BJ (cell line): Measurements from ENCODE around the gene C2orf15. TPM values are rescaled to one million over a fixed set of nuclear protein-coding genes. Genes with fewer than 3 reads are reported as not detected.
A peak's percentile ranks its signal among the peaks of the same experiment; 100 is the strongest.

Source experiments
- CTCF ChIA-PET: fragments of 350-600 bp; formaldehyde crosslinking; extraction: SDS; loops from one replicate; lab custom pipeline; 2021; ENCODE audit warnings: antibody characterized with exemption, inconsistent platforms; lab: Yijun Ruan, JAX
- POLR2A ChIA-PET: fragments of 300-600 bp; sonication (Branson Sonifier 250); formaldehyde crosslinking; extraction: SDS; loops from one replicate; lab custom pipeline; 2021; ENCODE audit warnings: antibody characterized with exemption; lab: Charles Lee
- DNase-seq: peaks from one replicate; pipeline ENCODE4 v3.0.0-alpha.2; 2011; ENCODE audit warnings: low read depth
- H3K27me3 ChIP-seq: 2 replicates; pipeline ENCODE4 v1.6.0; 2011; ENCODE audit warnings: low read length; ENCODE audit not compliant: control insufficient read depth, insufficient read depth
- H3K36me3 ChIP-seq: 2 replicates; pipeline ENCODE4 v1.5.1; 2011; ENCODE audit warnings: low read length; ENCODE audit not compliant: control insufficient read depth, insufficient read depth
- H3K4me3 ChIP-seq: 2 replicates; pipeline ENCODE4 v1.5.1; 2011; ENCODE audit warnings: low read depth, mild to moderate bottlenecking, control low read depth, low read length
- CTCF ChIP-seq: IDR thresholded peaks from 2 replicates; pipeline ENCODE4 v1.5.1; 2011; ENCODE audit warnings: low read depth, mild to moderate bottlenecking, control low read depth, inconsistent platforms, low read length, moderate library complexity; ENCODE audit not compliant: insufficient read depth
- polyA plus RNA-seq: library from polyadenylated mRNA; depleted of rRNA; stranded (reverse); fragments of >200 nt; gene quantifications from 2 replicates; pipeline ENCODE4 v1.2.3, GENCODE V29; 2011

C2orf15 gene
- polyA plus RNA-seq, 1 experiment, result not detected

GRCh38 chr2:99166218-99166617 lies 24.7 kb downstream of the C2orf15 start:
- H3K4me3 ChIP-seq, result no peak overlapping the region
- DNase-seq, result no peak
- no peaks in the 10 kb centered on the region for H3K27me3 ChIP-seq
- CTCF ChIA-PET, result no interaction called here
- no peak for TF ChIP-seq CTCF
- POLR2A ChIA-PET, result no interaction called here
- peaks cover 3% of the 10 kb centered on the region for H3K36me3 ChIP-seq

GRCh38 chr2:99169534-99169933 lies 28.0 kb downstream of the C2orf15 start:
- DNase-seq, result no peak
- ChIA-PET CTCF (interaction anchor here (1.7 kb wide), 2 partner anchors 9 to 14 kb away, joined by 4 read pairs; no protein-coding TSS in a partner anchor), POLR2A (no interaction called here)
- TF ChIP-seq CTCF, result no peak
- H3K36me3 ChIP-seq, result peaks cover 3% of the 10 kb centered on the region
- no peak overlapping the region for H3K4me3 ChIP-seq
- no peaks in the 10 kb centered on the region for H3K27me3 ChIP-seq

GRCh38 chr2:99171377-99172140 lies 30.1 kb downstream of the C2orf15 start:
- ChIA-PET CTCF (no interaction called here), POLR2A (no interaction called here)
- no peaks in the 10 kb centered on the region for H3K27me3 ChIP-seq
- DNase-seq, result no peak
- H3K4me3 ChIP-seq, result no peak overlapping the region
- peaks cover 3% of the 10 kb centered on the region for H3K36me3 ChIP-seq
- no peak for TF ChIP-seq CTCF

- H3K4me3 ChIP-seq, result peak within 1 kb of the TSS; percentile 83
- H3K36me3 ChIP-seq, result no peaks in the 10 kb centered on the region
- DNase-seq, result peak; percentile 87
- CTCF ChIA-PET, result interaction anchor here (0.7 to 2.5 kb wide), 8 partner anchors 17 to 874 kb away, joined by 3 to 9 read pairs (median 4); partner anchors contain the start of genes EIF5B, LIPT1, TSGA10 and TXNDC9
- POLR2A ChIA-PET, result no interaction called here
- no peak for TF ChIP-seq CTCF
- no peaks in the 10 kb centered on the region for H3K27me3 ChIP-seq
Measured at GRCh38 chr2:99180755-99181623, 39.5 kb downstream of the C2orf15 start, which contains the start of the genes MITD1 and MRPL30. TSS of gene MITD1 (minus strand) at chr2:99181058. CDS start at chr2:99180981, 77 bp downstream. TSS of gene MRPL30 (plus strand) at chr2:99181184. CDS start at chr2:99186204, 5,020 bp downstream.

GRCh38 chr2:99181624-99182000 lies 40.1 kb downstream of the C2orf15 start:
- Histone ChIP-seq H3K27me3 (no peaks in the 10 kb centered on the region), H3K36me3 (no peaks in the 10 kb centered on the region), H3K4me3 (peak overlapping the region; percentile 83)
- no peak for TF ChIP-seq CTCF
- POLR2A ChIA-PET, result no interaction called here
- no peak for DNase-seq
- CTCF ChIA-PET, result interaction anchor here (1.5 to 2.5 kb wide), 2 partner anchors 155 to 222 kb away, joined by 5 to 9 read pairs; partner anchors contain the start of genes EIF5B and TXNDC9
